ENCODE measurements around the gene TMEM39B. TPM values are rescaled to one million over a fixed set of nuclear protein-coding genes. Genes with fewer than 3 reads are reported as not detected.
A peak's percentile ranks its signal among the peaks of the same experiment; 100 is the strongest.
"Not testable (repeated sequence)": the region's sequence is repeated elsewhere in the genome, so short reads cannot be mapped to it uniquely, and the experiment has no call there.

TMEM39B gene
- total RNA-seq, 1 donor from 2014 or later = 21.9 TPM

DNA sequence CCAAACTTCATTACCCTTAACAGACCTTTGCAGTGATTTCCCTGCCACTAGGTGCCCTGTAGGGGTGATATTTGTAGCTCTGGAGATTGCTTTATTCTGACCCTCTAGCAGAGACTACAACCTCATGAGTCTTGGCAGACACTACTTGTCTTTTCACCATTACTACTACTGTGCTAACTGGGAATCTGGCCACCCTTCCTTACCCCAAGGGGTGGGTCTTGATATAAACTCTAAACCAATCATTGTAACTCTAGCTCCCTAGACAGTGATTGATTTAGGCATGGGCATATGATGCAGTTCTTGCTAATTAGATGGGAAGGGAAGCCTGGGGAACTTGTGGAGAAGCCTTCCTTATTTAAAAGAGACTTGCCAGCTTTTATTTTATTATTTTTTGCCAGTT lies 39.0 kb downstream of the TMEM39B start:
- DNase-seq (ENCODE audit: low spot score) = no peak

DNA sequence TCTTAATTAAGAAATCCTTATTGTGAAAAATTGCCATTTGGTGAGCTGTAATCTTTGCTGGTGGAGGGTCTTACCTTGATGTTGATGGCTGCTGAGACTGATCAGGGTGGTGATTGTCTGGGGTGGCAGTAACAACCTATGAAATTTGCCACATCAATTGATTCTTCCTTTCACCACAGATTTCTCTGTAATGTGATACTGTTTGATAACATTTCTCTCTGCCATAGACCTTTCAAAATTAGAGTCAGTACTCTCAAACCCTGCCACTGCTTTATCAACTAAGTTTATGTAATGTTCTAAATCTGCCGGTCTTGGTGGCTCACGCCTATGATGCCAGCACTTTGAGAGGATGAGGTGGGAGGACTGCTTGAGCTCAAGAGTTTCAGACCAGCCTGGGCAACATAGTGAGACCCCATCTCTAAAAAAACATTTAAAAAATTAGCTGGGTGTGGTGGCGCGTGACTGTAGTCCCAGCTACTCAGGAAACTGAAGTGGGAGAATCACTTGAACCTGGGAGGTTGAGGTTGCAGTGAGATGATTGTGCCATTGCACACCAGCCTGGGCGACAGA lies 40.2 kb downstream of the TMEM39B start:
- no peak for DNase-seq (ENCODE audit: low spot score)

DNA sequence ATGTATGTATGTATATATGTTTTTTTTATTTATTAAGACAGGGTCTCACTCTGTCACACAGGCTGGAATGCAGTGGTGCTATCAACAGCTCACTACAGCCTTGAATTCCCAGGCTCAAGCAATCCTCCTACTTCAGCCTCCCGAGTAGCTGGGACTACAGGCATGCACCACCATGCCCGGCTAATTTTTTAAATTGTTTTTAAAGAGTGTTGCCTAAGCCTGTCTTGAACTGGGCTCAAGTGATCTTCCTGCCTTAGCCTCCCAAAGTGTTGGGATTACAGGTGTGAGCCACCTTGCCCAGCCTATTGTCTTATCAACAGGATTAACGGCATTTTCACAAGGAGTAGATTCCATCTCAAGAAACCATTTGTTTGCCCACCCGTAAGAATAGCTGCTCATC lies 40.7 kb downstream of the TMEM39B start:
- DNase-seq (ENCODE audit: low spot score) = not testable (repeated sequence)

DNA sequence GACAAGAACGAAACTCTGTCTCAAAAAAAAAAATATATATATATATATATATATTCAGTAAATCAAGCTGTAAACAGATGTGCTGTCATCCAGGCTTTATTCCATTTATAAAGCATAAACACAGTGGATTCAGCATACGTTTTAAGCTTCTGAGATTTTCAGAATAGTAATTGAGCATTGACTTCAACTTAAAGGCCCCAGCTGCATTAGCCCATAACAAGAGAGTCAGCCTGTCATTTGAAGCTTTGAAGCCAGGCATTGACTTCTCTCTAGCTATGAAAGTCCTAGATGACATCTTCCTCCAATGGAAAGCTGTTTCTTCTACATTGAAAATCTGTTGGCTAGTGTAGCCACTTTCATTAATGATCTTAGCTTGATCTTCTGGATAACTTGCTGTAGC lies 41.7 kb downstream of the TMEM39B start:
- DNase-seq (ENCODE audit: low spot score) = no peak

DNA sequence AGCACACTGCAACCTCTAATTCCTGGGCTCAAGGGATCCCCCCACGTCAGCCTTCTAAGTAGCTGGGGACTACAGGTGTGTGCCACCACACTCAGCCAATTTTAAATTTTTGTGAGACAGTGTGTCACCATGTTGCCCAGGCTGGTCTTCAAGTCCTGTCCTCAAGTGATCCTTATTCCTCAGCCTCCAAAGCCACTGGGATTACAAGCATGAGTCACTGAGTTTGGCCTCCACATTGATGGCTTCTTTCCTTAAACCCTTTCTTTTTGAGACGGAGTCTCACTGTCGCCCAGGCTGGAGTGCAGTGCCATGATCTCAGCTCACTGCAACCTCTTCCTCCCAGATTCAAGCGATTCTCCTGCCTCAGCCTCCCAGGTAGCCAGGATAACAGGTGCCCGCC lies 42.8 kb downstream of the TMEM39B start:
- no peak for DNase-seq (ENCODE audit: low spot score)

DNA sequence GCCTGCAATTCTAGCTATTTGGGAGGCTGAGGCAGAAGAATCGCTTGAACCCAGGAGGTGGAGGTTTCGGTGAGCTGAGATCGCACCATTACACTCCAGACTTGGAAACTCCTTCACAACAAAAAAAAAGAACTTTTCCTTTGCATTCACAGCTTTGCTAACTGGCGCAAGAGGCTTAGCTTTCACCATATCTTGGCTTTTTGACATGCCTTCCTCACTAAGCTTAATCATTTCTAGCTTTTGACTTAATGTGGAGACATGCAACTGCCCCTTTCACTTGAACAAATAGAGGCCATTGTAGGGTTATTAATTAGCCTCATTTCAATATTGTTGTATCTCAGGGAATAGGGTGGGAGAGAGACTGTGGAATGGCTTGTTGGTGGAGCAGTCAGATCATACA lies 43.8 kb downstream of the TMEM39B start:
- no peak for DNase-seq (ENCODE audit: low spot score)

DNA sequence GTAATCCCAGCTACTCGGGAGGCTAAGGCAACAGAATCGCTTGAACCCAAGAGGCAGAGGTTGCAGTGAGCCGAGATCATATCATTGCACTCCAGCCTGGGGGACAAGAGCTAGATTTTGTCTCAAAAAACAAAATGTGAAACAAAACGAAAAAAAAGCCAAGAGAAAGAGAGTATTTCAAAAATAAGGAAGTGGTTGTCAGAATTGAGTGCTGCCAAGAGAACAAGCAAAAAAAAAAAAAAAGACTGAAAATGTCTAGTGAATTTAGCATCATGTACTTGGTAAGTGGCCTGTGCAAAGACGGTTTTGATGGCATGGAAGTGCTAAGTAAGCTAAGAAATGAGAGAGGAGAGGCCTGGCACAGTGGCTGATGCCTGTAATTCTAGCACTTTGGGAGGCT lies 49.4 kb downstream of the TMEM39B start:
- DNase-seq (ENCODE audit: low spot score) = no peak

DNA sequence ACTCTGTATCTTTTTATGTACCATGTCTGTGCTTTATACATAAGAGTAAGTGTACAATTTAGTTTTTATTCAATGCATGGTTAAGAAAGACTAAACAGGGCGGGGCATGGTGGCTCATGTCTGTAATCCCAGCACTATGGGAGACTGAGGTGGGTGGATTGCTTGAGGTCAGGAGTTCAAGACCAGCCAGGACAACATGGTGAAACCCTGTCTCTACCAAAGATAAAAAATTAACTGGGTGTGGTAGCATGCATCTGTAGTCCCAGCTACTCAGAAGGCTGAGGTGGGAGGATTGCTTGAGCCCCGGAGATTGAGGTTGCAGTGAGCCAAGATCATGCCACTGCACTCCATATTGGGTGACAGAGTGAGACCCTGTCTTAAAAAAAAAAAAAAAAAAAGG lies 50.6 kb downstream of the TMEM39B start:
- DNase-seq (ENCODE audit: low spot score) = not testable (repeated sequence)

DNA sequence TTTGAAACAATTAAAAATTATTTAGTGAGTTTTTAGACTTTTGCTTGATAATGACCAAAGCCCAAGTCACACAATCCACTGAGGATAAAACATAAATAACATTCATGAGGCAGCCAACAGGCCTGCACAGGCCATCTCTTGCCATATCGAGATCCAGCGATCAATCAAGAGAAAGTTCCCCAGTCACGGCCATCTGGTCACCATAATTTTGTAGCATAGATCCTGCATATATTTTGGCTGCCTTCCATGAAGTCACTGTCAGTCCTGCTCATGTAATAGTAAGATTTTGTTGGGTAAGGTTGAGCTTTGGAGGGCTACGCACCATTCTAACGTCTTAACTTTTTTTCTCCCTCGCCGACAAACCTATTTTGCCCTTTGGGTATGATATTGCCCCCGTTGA lies 52.6 kb downstream of the TMEM39B start:
- DNase-seq (ENCODE audit: low spot score) = no peak

DNA sequence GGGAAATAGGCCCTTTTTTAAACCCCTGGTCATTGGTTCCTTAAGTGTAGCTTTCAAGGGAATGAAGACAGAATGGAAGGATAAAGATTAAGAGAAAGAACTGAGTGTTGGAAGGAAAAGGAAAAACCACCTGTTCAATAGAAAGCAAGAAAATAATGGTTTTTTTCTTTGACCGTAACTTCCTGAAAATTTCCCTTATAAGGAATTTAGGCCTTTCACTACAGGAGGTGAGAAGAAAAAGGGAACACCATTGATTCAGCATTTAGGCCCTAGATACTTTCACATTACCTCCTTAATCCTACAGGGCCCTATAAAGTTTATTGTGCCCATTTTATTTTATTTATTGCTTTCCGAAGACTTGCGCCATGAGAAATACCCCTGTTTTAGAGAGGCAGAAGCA lies 54.0 kb downstream of the TMEM39B start:
- DNase-seq (ENCODE audit: low spot score) = no peak

DNA sequence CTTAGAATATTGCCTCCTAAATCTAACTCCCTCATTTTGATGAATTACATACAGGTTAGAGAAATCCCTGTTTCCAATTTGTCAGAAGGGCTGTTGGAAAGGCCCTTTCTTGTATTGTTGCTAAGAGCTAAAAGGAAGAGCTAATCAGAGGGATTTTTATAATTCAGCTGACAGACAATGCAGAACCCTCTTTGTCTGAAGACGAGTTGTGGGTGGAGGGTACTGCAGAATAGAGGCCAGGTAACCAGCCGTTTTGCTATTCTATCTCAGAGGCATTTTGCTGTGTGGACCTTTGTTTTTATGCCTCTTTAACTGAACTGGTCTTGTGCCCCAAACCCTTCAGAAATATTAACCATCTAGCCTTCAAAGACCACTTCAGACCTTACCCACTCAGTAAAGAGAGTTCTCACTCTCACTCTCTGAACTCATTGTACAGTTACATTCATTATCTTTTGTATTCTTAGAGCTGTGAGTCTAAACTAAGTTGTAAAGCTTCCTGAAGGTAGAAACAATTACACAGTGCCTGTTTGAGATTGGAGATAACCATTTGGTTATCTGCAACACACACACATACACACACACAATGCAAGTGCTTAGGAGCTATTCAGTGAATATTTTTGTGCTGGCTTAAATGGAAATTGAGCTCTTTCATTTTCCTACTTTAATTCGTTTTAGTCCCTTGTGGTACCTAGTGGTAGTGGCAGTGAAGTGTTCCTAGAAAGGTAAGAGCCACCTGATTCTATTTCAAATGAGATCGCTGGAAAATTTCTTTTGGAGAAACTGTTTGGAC lies 54.9 kb downstream of the TMEM39B start:
- DNase-seq (ENCODE audit: low spot score) = no peak

DNA sequence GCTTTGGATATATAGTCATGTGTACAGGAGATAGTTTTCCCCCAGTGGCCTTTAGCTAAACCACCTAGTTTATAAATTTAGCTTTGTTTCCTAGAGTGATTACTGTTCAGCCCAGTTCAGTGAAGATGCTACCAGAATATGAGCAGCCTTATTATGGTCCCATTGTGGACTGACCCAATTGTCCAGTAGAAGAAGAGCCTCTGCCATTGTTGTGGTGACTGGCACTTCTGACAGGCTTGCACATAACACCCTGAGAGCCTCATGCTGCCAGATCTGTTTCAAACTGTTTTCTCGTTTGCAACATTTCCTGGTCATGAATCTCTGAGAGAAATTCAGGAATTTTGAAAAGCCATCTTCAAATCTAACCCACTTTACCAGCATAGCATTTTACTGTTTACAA lies 55.7 kb downstream of the TMEM39B start:
- no peak for DNase-seq (ENCODE audit: low spot score)

DNA sequence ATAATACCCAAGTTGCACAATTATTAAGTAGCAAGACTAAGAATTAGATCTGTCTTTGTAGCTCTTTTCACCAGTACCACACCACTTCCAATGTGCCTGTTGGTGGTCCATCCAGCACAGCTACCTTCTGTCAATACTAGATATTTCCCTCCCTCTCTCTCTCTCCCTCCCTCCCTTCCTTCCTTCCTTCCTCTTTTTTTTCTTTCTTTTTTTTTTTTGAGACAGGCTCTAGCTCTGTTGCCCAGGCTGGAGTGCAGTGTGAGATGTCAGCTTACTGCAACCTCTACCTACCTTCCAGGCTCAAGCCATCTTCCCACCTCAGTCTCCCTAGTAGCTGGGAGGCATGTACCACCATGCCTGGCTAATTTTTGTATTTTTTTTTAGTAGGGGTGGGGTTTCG lies 56.2 kb downstream of the TMEM39B start:
- no peak for DNase-seq (ENCODE audit: low spot score)

DNA sequence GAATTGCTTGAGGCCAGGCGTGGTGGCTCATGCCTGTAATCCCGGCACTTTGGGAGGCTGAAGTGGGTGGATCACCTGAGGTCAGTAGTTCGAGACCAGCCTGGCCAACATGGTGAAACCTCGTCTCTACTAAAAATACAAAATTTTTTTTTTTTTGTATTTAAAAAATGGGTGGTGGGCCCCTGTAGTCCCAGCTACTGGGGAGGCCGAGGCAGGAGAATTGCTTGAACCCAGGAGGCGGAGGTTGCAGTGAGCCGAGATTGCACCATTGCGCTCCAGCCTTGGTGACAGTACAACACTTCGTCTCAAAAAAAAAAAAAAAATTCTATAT lies 61.2 kb downstream of the TMEM39B start:
- DNase-seq (ENCODE audit: low spot score) = not testable (repeated sequence)

DNA sequence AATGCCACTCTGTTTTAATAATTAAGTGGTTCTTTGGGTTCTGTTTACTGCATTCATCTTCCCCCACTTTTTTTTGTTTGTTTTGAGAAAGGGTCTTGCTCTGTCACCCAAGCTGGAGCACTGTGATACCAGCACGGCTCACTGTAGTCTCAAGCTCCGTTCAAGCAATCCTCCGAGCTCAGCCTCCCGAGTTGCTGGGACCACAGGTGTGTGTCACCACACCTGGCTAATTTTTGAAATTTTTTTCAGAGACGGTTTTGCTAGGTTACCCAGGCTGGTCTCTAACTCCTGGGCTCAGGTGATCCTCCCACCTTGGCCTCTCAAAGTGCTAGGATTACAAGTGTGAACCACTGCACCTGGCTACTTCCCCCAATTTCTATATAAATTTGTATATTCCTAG lies 64.4 kb downstream of the TMEM39B start:
- no peak for DNase-seq (ENCODE audit: low spot score)

DNA sequence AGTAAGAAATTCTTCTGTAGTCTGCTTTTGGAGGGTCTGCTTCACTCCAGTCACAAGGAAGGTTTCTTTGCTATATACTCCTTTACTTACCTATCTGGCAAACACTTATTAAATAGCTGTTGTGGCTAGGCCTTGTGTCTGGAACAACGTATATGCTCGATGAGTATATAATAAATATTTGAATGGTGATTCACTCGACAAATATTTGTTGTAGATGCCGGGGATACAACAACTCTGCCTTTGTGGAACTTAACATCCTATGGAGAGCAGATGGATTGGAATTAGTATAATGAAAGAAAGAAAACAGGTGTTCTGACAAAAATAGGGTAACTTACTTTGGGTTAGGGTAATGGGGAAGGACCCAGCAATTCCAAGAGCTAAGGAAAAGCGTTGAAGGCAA lies 66.2 kb downstream of the TMEM39B start:
- no peak for DNase-seq (ENCODE audit: low spot score)

DNA sequence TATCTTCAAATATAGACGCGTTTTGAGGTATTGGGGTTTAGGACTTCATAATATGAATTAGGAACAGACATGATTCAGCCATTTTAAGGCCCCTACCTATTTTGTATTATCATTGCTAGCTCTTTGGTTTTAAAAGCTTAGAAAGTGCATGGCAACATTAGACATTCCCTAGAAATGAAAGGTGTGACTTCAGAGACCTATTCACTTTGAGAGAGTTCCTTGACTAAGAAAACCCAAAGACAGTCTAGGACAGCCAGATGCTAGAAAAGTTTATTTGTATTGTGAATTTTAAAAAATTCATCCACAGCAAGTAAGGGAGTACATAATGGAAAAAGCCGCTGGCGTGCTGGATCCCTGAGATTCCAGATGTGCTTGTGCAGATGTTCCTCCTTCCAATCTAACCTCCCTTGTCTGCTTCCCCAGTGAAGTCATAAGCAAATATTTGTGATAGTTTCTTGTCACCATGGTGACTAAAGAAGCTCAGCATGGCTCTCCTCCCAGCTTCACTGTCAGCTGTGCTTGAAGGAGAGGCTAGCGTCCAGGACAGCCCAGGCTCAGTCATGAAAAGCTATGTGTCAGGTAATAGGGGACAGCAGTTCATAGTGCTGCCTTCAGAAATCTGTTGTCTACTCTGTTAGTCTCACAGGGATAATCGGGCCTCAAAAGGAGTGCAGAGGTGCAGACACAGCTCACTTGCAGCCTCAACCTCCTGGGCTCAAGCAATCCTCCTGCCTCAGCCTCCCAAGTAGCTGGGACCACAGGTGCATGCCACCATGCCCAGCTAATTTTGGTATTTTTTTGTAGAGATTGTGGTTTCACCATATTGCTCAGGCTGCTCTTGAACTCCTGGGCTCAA lies 69.9 kb downstream of the TMEM39B start:
- DNase-seq (ENCODE audit: low spot score) = peak; percentile 49

DNA sequence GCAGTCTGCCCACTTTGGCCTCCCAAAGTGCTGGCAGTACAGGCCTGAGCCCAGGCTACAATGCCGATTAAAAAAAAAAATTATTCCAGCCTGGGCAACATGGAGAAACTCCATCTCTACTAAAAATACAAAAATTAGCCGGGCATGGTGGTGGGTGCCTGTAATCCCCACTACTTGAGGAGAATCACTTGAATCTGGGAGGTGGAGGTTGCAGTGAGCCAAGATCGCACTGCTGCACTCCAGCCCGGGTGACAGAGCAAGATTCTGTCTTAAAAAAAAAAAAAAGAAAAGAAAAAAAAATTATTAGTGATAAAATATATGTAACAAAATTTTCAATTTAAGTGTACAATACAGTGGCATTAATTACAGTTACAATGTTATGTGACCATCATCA lies 70.6 kb downstream of the TMEM39B start:
- DNase-seq (ENCODE audit: low spot score) = not testable (repeated sequence)

DNA sequence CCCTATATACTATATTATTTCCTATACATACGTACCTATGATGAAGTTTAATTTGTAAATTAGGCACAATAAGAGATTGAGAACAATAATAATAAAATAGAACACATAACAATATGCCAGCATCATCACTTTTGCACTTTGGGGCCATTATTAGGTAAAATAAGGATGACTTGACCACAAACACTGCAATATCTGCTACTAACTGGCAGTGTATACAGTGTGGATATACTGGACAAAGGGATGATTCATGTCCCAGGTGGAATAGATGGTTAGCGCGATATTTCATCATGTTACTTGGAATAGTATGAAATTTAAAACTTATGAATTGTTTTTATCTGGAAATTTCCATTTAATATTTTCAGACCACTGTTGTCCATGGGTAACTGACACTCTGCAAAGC lies 71.3 kb downstream of the TMEM39B start:
- DNase-seq (ENCODE audit: low spot score) = no peak

DNA sequence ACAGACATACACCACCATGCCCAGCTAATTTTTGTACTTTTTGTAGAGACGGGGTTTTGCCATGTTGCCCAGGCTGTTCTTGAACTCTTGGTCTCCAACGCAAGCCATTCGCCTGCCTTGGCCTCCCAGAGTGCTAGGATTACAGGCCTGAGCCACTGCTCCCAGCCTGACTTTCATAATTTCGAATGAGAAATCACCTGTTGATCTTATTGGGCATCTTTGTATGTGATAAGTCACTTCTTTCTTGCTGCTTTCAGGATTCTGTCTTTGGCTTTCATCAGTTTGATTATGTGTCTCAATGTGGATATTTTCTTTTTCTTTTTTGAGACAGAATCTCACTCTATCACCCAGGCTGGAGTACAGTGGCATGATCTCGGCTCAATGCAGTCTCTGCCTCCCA lies 75.1 kb downstream of the TMEM39B start:
- not testable (repeated sequence) for DNase-seq (ENCODE audit: low spot score)

DNA sequence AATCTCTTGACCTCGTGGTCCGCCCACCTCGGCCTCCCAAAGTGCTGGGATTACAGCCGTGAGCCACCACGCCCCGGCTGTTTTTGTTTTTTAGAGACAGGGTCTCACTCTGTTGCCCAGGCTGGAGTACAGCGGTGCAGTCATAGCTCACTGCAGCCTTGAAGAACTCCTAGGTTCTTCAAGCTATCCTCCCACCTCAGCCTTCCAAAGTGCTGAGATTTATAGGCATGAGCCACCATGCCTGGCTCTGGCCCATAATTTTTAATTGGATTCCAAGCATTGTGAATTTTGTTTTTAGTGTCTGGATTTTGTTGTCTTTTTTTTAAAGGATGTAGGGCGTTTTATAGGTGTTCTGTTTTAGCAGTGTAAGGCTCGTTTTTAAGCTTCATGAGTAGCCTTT lies 78.1 kb downstream of the TMEM39B start:
- no peak for DNase-seq (ENCODE audit: low spot score)

DNA sequence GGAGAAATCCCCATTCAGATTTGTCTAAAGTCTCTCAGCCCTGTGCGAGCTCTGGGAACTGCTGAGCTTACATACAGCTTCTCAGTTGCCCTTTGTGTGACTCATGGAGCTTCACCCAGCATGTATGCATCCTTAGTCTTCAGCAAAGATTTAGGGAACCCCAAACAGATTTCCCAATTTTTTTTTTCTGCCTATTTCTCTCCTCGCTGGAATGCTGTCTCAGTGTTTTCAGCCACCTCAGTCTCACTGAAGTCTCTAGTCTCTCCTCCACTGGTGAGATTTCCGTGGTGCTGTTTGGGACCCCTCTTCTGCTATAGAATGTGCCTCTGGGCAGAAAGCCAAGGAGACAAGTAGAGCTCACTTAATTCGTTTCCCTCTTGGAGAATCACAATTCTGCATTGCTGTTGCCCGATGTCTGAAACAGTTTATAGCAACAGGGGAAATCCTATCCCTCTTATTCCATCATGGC lies 78.6 kb downstream of the TMEM39B start:
- DNase-seq (ENCODE audit: low spot score) = no peak

Measured in ureter (tissue), 1 donor.